Fibroblast of skin of left quadriceps (primary cell): ENCODE data around the gene ARHGDIA.
"Not testable (repeated sequence)": the region's sequence is repeated elsewhere in the genome, so short reads cannot be mapped to it uniquely, and the experiment has no call there.

ENCODE experiments used
- DNase-seq, 2 experiments: peaks; one replicate each; pipeline ENCODE4 v3.0.0-alpha.2; 2013; ENCODE audit warnings: low read depth in 2 of 2

Gene ARHGDIA

DNA sequence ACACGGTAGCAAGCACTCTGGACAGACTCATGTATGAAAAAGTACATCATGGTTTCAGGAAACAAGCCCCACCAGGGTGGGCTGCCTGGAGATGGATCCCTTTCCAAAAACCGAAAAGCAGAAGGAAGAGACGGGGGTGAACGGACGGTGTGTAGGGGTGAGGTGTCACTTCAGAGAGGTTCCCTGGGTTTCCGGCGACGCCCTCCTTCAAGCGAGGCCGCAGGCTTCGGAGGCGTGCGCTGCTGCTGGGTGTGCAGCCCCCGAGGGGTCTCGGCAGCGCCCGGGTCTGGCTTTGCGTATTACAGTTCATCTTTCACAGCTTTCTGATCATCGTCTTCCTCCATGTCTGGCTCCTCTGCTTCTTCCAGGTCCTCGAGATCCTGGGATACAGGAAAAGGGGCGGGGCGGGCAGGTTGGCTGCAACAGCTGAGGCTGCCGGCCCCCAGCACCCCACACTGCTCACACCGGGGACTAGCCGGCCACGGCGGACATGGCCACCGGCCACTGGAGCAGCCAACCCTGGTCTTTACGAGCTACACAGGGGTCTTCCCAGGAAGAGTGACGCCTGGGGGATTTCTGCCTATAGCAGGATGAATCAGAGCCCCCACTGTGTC, 27.3 kb downstream of the ARHGDIA start:
- DNase-seq: no peak

GRCh38 chr17:81842725-81843504, 28.2 kb downstream of the ARHGDIA start:
- no peak for DNase-seq

- DNase-seq: no peak
Observed at GRCh38 chr17:81842378-81842724, 28.8 kb downstream of the ARHGDIA start.

GRCh38 chr17:81841866-81842265, 29.3 kb downstream of the ARHGDIA start:
- no peak for DNase-seq

DNA sequence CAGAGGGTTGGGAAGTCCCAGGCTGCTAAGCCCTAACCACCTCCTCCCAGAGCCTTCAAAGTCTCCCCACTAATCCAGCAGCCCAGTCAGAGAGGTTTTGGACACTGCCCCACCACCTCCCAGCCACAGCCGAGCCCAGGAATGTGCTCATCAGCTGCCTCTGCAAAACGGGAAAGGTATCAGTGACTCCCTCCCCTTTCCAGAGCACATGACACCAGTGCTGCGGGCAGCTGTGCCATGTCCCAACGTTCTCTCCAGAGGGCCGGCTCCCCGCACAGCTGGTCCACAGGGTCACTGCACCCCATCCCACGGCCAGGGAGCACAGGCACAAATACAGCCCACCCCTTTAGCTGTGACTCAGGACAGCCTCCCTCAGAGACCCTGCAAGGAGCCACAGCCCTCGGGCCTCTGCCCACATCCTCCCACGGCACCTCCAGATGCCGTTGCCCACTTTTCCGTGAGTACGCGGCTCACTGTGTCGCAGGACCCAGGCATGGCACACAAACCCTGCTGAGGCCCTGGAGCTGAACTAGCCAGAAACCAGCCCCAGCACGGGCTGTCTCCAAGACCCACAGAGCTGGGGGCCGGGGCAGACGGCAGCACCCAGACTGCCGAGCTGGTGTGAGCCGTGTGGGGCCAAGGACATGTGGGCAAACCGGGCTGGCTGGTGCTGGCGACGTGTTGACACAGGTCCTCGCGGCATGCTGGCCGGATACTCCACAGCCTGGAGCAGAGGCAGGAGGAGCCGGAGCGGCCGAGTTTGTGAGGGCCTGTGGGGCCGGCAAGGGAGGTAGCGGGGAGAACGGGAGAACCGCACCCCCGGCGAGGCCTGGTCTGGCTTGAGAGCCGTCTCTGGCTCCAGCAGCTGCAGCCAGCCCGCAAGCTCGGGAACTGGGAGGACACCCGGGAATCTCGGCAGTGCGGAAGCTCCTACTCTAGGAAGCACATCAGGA, 30.0 kb downstream of the ARHGDIA start:
- no peak for DNase-seq

DNA sequence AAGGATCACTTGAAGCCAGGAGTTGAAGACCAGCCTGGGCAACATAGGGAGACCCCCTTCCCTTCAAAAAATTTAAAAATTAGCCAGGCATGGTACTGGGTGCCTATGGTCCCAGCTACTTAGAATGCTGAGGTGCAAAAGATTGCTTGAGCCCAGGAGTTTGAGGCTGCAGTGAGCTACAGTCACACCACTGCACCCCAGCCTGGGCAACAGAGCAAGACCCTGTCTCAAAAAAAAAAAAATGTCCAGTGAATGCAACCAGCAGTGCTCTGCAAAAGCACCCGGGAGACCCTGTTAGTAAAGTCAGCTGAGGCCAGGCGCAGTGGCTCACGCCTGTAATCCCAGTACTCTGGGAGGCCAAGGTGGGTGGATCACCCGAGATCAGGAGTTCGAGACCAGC, 31.1 kb downstream of the ARHGDIA start:
- not testable (repeated sequence) for DNase-seq

GRCh38 chr17:81839301-81839700, 31.8 kb downstream of the ARHGDIA start:
- no peak for DNase-seq

- no peak for DNase-seq
Observed at GRCh38 chr17:81838753-81839255, 32.3 kb downstream of the ARHGDIA start.

GRCh38 chr17:81837641-81838040, 33.5 kb downstream of the ARHGDIA start:
- DNase-seq: no peak

DNA sequence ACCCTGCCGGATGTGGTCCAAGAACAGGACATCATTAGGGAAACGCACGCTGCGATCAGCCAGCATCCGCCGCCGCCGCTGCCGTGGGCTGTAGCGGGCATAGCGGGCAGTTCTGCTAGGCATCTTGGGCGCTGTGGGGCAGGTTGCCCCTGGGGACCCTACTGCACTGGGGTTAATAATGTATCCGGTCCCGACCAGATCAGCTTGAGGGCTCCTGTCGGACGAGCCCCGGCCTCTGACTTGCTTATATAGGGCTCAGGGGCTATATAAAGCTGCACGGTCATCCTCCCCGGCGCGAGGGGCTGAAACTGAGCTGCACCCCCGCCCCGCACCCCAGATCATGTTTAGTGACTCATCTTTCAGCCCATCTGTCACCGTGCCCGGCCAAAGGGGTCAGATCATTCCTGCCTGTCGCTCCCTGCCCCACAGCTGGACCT, 36.3 kb downstream of the ARHGDIA start, which contains the start of gene PPP1R27:
Gene PPP1R27 (minus strand): TSS at position 220 of the 437 bp plus-strand sequence. CDS start 97 bp downstream, at position 123.
- DNase-seq: no peak

DNA sequence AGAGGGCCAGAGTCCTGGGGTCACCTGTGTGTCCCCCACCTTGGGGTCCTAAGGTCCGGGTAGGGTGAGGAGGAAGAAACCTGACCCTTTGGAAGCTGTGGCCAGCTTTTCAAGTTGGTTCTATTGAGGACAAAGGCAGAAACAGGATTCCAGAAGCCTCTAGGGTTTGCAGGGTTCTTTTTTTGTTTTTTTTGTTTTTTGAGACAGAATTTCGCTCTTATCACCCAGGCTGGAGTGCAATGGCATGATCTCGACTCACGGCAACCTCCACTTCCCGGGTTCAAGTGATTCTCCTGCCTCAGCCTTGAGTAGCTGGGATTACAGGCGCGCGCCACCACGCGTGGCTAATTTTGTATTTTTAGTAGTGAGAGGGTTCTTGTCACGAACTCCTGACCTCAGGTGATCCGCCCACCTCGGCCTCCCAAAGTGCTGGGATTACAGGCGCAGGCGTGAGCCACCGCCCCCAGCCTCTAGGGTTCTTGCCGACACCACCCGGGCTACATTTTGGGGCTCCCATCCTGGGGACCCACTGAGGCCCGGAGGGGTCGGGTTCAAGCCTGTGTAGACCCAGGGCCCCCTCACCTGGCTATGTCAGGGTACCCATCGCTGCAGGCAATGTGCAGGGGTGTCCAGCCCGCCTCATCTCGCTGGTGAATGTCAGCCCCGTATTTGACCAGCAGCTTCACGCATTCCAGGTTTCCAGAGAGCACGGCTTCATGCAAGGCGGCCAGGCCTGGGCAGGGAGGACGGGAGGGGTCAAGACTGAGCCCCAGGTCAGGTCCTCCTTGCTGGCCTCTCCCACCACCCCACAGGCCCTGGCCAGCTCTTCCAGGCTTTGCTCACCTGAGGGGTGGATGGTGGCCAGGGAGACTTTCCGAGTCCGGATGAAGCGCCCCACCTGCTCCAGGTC, 37.0 kb downstream of the ARHGDIA start:
- no peak for DNase-seq

DNA sequence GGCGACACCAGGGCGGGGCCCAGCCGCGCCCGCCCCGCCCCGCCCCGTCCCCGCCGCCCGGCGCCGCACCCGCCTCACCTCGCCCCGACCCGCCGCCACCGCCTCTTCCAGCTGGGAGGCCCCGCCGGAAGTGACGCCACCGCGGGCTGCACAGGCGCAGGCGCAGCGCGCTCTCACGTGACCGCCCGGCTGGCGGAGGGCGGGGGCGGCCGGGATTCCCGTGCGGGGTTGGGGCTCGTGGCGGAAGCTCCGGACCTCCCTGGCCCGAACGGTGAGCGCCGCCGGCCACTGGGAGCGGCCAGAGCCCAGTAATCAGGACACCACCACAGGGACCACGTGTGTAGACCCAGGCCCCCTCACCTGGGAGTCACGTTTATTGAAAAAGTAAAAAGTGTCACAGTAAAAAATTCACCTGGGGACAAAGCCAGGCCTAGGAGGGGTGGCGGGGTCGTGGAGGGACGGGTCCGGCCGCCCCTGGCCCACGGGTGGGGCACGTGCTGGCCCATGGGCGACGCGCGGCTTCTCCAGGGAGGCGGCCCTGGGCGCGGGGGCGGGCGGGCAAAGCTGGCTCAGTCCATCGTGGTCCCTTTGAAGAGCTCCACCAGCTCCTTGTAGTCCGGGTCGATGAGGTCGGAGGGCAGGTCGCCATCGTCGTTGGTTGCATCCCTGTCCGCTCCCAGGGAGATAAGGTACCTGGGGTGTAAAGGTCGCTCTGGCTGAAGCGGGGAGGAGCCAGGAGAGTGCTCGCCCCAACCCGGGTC, 37.8 kb downstream of the ARHGDIA start, which contains the start of gene MCRIP1:
Gene MCRIP1 (minus strand): TSS at position 132 of the 761 bp plus-strand sequence. CDS start 8,785 bp downstream, outside the sequence.
- DNase-seq: peak; percentile 76 to 78

DNA sequence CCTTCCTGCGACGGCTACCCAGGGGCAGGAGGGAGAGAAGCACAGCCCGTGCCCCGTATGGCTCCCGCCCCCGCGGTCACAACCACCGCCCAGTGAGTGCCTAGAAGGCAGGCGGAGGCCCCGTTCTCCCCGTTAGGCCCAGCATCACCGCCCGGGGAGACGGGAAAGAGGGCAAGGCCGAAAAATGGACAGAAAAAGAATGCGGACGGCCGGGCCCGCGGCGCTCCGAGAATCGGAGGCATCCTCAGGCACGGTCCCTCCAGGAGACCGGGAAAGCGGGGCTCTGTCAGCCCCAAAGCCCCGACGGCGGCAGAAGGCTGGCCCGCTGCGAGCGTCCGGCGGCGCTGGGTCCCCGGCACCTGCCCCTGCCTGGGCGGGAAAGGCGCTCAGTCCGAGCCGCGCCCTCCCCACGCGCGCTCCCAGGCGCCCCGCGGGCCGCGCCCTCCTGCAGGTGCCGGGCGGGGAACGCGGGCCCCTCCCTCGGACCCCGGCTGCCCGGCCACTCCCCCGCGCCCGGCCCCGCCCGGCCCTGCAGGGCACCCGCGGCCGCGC, 38.5 kb downstream of the ARHGDIA start:
- DNase-seq: no peak

GRCh38 chr17:81831957-81832607, 39.1 kb downstream of the ARHGDIA start:
- no peak for DNase-seq

- DNase-seq: no peak
Observed at GRCh38 chr17:81831563-81831956, 39.6 kb downstream of the ARHGDIA start.

DNA sequence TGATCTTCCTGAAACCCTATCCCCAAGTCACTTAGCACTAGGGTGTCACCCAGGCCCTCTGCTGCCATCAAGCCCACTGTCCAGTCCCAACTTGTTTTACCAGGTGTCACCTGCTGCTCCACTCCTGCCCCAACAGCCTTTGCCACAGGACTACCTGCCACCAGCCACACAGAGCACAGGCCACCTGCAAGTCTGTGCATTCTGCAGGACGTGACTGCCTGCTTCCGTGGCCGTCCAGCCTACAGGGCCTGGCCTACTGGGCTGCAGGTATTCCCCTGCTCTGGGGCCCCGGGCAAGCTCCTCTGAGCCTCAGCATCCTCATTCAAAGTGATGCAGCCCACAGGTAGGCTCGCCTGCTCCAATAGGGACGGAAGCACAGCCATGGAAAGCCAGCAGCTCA, 41.3 kb downstream of the ARHGDIA start:
- no peak for DNase-seq

GRCh38 chr17:81828656-81829055, 42.5 kb downstream of the ARHGDIA start:
- no peak for DNase-seq

DNA sequence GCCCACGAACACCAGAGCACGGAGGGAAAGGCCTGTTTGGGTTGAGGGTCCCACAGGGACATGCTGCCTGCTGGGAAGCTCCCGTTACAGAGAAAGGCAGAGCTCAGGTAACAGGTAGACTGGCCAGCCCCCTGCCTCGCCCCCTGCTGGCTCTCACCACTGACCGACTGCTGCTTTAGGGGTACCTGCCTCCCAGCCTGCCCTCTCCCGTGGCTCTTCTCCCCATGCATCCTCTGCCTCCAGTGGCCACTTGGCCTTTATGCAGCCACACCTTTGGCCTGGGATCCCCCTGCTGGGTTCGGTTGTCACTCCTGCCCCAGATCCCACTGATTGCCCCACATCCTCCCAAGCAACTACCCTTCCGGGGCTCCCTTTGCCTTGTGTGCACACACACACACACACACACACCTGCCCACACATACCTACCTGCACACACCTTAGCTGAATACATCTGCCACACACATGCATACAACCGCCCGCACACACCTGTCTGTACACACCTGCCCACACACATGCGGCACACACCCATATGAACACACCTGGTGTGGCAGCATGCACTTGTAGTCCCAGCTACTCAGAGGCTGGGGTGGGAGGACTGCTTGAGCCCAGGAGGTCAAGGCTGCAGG, 45.2 kb downstream of the ARHGDIA start:
- DNase-seq: no peak

- no peak for DNase-seq
Observed at GRCh38 chr17:81824595-81824994, 46.5 kb downstream of the ARHGDIA start.
